GM21529 (cell line): Measurements from ENCODE around the gene ZNF784.

ENCODE experiments used
- ATAC-seq: cut with Tn5 transposase; IDR thresholded peaks from one replicate; pipeline ENCODE4 v1.9.1; 2021; ENCODE audit not compliant: unreplicated experiment

ZNF784 gene

GRCh38 chr19:55644191-55644833 is 19.9 kb upstream of the ZNF784 start:
- no peak for ATAC-seq

DNA sequence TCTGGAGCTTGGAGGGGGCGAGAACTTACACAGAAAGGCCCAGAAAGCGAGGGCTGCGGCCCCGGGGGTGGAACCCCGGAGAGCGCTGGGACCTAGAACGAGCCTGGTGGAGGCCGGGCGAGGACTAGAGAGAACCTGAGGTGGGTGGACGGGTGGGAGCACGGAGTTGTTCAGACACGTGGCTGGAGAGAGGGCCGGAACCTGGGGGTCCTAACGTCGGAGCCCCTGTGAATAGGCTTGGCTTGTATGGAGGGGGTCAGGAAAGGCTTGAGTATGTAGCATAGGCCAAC is 19.5 kb upstream of the ZNF784 start:
- no peak for ATAC-seq

- peak; percentile 26 for ATAC-seq
These were observed 18.9 kb upstream of the ZNF784 start, which contains the start of gene ZNF581 for GRCh38 chr19:55643003-55643886. TSS of gene ZNF581 (plus strand) at chr19:55643649. CDS start at chr19:55644572, 923 bp downstream.

- ATAC-seq, result no peak
These were observed 18.0 kb upstream of the ZNF784 start for GRCh38 chr19:55642153-55643002.

GRCh38 chr19:55641426-55642152 is 17.2 kb upstream of the ZNF784 start:
- no peak for ATAC-seq

DNA sequence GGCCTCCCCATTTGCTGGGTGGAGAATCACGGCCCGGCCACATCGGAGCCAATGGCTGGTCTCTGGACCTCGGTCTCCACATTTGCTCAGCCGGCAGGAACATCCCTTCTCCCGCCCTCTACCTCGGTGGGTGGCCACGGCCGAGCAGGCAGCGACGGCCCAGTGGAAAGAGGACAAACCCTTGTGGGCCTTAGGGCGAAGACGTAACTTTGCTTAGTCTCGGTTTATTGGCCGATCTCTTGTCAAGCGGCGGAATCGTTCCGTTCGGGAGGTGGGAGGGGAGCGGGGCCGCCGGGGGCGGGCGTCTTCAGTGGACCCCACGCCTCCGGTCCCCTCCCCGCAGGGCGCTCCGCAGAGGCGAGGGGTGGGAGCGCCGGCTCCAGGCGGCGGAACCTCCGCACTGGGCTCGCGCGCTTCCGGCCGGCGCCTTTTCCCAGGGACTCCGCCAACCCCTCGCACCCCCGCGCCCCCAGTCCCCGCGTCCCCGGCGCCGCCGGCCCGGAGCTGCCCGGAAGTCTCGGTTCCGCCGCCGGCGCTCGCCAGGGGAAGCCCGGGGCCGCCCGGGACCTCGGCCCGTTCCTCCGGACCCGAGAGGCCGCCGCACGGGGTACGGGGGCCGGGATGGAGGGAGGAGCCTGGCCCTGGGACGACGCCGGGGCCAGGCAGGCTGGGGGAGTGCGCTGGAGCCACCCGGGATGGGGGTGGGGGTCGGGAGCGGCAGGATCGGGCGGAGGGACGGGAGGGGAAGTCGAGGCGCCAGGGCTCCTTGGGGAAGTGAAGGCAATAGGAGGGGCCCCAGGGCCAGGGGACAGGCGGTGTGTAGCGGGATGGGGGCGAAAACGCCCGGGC is 16.4 kb upstream of the ZNF784 start, which contains the start of gene ZNF580:
Gene ZNF580 (plus strand): TSS at position 426 of the 849 bp plus-strand sequence. CDS start 1,507 bp downstream, outside the sequence.
- peak; percentile 31 for ATAC-seq

DNA sequence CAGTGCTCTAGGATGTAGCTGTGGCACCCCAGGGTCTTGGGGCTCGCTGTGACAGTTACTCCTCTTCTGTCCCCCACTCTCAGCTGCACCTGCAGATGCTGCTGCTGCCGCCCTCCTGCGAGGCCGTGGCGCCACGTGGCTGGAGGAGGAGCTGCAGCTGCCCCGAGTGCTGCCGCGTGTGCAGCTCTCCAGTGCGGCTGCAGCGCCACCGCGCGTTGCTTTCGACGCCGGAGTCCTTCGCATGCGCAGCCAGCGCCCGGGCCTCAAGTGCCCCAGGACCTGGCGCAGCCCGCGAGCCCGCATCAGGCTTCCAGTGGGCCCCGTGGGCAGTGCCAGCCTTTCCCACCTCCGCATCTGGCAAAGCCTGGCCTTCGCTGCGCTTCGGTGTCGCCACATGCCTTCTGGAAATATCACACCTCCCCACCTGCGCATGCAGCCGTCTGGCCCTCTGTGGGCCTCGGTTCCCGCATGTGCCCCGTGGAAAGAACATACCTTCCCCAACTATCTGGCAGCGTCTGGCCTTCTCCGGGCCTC is 15.7 kb upstream of the ZNF784 start:
- peak; percentile 21 for ATAC-seq

DNA sequence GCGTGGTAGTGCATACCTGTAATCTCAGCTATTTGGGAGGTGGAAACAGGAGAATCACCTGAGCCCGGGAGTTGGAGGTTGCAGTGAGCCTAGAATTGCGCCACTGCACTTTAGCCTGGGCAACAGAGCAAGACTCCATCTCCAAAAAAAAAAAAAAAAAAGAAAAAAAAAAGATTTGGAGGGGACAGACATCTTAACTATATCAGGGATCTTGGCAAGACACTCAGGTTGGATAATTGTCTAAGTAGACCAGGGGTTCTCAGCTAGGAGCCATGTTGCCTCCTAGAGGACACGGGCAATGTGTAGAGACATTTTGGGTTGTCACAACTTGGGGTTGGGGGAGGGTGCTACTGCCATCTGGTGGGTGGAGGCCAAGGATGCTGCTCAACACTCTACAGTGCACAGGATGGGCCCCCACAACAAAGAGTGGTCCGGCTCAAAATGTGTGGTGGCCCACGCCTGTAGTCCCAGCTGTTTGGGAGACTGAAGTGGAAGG is 14.5 kb upstream of the ZNF784 start:
- ATAC-seq, result no peak

DNA sequence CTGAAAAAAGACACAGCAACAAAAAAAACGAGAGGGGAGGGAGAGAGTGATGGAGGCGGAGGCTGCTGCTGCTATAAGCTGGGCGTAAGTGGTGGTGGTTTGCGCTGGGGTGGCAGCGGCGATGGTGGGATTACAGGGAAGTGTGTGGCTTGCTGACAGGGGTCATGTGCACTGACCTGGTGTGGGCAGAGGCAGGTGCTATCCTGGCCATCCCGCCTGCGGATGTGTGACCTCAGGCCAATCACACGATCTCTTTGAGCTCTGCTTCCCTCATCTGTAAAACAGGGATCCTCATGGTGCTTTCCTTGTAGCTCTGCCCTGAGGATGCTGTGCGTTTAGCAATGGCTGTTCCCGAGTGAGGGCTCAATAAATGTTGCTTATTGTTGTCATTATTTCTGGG is 13.2 kb upstream of the ZNF784 start:
- ATAC-seq, result no peak

GRCh38 chr19:55636723-55637122 is 12.4 kb upstream of the ZNF784 start:
- no peak for ATAC-seq

DNA sequence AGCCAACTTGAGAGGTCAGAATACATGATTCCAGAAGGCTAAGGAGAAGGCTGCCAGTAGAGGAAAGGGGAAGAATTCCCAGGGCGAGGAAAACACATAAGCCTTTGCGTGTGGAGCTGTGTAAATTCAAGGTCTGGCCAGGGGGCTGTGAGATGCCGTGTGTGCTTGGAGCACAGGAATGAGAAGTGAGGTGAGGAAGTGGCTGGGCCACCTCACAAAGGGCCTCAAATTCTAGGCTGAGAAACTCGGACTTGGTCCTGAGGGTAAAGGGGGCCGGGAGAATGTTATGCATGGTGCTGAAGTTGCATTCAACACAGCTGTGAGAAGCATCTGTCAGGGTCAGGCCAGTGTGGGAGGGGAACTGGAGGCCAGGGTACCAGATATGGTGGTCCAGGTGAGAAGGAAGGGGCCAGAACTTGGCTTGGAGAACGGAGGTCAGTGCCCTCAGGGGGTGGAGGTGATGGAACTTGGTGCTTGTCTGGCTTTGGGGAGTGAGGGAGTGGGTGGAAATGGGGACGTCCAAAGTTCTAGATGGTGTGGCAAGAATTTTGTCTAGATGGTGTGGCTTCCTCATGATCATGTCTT is 11.6 kb upstream of the ZNF784 start:
- ATAC-seq, result no peak

GRCh38 chr19:55635334-55635717 is 11.0 kb upstream of the ZNF784 start:
- ATAC-seq, result no peak

GRCh38 chr19:55633861-55634260 is 9.5 kb upstream of the ZNF784 start:
- no peak for ATAC-seq

GRCh38 chr19:55632463-55632834 is 8.1 kb upstream of the ZNF784 start:
- no peak for ATAC-seq

- ATAC-seq, result no peak
These were observed 2.0 kb upstream of the ZNF784 start for GRCh38 chr19:55626350-55626749.

DNA sequence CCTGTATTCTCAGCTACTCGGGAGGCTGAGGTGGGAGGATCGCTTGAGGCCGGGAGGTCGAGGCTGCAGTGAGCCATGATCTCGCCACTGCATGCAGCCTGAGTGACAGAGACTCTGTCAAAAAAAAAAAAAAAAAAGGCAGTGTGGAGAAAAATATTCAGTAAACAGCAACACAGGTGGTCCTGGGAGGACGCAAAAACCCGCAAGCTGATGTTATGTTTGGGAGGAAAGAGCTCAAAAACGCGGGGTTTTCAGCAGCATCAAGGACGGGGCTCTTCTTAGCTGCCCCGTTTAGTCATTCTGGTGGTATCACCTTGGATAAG is 599 bp upstream of the ZNF784 start:
- no peak for ATAC-seq

- no peak for ATAC-seq
These were observed 805 bp downstream of the ZNF784 start for GRCh38 chr19:55623561-55623960.

DNA sequence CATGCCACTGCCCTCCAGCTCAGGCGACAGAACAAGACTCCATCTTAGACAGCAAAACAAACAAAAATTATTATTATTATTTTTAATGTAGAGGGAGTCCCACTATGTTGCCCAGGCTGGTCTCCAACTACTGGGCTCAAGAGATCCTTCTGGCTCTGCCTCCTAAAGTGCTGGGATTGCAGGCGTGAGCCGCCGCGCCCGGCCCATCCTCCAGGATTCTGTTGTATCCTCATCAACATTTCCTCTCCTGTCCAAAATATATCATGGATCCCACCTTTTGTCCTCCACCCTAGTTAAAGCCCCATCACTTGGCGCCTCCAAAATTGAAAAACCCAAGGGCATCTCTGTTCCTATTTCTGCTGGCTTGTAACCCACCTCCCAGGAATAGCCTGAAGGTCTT is 1.2 kb downstream of the ZNF784 start:
- ATAC-seq, result no peak

DNA sequence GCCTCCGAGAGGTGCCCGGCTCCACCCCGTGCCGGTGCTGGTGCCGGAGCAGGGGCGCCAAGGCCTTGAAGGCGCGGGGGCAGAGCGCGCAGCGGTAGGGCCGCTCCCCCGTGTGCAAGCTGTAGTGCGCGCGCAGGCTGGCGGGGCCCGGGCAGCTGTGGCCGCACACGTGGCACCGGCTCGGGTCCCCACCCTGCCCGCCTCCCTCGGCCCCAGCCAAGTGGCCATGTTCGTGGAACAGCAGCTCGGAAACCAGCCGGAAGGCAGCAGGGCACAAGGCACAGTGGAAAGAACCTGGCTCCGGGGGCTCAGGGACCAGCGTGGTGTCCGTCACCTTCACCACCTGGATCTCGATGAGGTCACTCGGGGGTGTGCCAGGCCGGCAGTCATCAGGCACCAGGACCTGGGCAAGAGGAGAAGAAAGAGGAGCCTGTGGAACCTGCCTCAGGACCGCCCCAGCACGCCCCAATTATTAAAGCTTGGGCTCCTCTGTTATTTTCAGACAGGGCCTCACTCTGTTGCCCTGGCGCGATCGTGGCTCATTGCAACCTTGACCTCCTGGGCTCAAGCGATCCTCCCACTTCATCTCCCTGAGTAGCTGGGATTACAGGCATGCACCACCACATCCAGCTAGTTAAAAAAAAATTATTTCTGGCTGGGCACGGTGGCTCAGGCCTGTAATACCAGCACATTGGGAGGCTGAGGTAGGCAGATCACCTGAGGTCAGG is 2.0 kb downstream of the ZNF784 start:
- no peak for ATAC-seq
